GM20000 (cell line): Measurements from ENCODE around the gene GPR101.

Experiments
- DNase-seq: peaks from one replicate; pipeline ENCODE4 v3.0.0; 2012; ENCODE audit warnings: low spot score
- TF ChIP-seq, protein P1 (sequence below): IDR thresholded peaks from 2 replicates; pipeline ENCODE4 v1.5.1; 2012; ENCODE audit warnings: mild to moderate bottlenecking, control low read depth; ENCODE audit errors: extremely low read depth, missing control alignments

GPR101 gene, protein sequence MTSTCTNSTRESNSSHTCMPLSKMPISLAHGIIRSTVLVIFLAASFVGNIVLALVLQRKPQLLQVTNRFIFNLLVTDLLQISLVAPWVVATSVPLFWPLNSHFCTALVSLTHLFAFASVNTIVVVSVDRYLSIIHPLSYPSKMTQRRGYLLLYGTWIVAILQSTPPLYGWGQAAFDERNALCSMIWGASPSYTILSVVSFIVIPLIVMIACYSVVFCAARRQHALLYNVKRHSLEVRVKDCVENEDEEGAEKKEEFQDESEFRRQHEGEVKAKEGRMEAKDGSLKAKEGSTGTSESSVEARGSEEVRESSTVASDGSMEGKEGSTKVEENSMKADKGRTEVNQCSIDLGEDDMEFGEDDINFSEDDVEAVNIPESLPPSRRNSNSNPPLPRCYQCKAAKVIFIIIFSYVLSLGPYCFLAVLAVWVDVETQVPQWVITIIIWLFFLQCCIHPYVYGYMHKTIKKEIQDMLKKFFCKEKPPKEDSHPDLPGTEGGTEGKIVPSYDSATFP

DNA sequence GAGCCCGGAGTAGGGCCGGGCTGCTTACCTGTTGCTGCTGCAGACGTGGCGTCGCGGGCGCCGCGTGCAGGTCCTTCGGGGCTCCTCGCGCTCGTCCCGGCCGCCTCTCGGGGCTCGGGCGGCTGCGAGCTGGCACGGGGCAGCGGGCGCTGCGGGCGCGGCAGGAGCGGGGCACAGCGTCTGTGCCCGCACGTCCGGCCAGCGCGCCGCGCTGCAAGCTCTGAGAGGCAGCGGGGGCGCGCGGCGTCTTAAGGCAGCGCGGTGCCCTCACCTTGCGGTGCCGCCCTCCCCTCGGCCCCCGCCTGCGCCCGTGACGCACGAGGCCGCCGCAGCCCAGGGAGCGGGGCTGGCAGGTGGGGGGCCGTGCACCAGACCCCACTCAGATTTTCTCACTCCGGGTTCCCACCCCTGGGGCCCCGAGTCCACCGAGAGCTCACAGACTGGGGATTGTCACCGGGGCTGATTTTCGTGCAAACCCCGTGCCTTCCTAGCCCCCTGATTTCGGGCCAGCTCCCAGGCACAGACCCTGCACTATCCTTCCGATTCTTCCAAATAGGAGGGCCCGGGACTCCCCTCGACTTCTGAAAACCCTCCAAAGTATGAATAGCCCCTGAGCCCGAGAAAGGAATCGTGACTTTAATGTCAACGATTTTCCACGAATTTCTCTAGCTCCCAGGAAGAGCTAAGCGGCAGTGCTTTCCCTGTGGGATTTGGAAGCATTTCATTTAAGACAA is at the start of gene GPR101:
TSS of gene GPR101 (minus strand) at position 222 of the 734 bp plus-strand sequence. CDS start 2,321 bp downstream, outside the sequence.
- DNase-seq: no peak
- TF ChIP-seq, protein P1, sequence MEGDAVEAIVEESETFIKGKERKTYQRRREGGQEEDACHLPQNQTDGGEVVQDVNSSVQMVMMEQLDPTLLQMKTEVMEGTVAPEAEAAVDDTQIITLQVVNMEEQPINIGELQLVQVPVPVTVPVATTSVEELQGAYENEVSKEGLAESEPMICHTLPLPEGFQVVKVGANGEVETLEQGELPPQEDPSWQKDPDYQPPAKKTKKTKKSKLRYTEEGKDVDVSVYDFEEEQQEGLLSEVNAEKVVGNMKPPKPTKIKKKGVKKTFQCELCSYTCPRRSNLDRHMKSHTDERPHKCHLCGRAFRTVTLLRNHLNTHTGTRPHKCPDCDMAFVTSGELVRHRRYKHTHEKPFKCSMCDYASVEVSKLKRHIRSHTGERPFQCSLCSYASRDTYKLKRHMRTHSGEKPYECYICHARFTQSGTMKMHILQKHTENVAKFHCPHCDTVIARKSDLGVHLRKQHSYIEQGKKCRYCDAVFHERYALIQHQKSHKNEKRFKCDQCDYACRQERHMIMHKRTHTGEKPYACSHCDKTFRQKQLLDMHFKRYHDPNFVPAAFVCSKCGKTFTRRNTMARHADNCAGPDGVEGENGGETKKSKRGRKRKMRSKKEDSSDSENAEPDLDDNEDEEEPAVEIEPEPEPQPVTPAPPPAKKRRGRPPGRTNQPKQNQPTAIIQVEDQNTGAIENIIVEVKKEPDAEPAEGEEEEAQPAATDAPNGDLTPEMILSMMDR: no peak

DNA sequence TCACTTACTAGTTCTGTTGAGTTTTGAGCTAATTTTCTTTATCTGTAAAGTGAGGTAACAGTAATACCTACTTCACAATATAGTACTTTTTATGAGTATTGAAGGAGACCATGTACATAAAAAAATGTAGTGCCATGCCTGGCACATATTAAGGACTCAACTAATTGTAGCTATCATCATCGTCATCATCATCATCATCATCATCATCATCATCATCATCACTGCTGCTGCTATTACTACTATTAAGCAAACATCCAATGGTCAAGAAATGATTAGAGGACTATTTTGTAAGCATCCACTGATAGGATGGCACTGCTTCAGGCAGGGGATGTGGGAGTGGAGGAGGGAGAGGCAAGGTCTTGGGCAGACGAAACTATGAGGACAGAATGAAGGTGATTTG is 47.4 kb upstream of the GPR101 start:
- DNase-seq: no peak
- TF ChIP-seq, protein P1: no peak

DNA sequence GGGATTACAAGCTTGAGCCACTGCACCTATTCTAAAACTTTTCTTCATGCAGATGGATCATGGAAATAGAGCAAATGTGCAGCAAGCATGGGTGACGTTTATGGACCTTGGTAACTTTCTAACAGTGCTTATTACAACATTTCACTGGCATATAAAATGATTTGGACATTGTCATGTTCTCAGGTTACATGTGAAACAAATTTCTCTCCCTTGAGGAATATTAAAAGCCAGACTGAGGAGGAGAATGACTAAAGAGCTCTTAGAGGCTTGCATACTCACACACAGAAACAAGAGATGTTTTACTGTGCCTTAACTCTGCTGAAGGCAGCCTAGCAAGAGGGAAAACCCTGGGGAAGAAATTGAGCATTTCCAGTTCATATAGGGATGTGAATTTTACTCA is 38.6 kb upstream of the GPR101 start:
- no peak for DNase-seq
- TF ChIP-seq, protein P1: no peak

DNA sequence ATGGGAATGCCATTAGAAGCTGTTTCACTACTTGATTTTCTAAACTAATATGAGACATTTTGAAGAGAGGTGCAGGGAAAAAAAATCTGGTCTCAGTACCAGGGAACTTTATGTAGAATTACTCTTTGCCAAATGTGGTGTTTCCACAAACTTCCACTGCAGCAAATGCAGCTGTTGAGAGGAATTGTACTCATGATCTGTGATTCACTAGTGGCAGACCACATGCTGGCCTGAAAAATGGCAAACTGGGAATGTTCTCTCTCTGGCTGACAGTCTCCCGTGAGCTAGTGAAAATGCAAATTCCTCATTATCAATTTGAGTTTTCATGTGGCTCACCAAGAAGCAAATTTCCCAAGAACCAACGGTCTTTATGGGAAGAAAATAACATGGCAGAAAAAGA is 37.8 kb upstream of the GPR101 start:
- DNase-seq: no peak
- TF ChIP-seq, protein P1: no peak

DNA sequence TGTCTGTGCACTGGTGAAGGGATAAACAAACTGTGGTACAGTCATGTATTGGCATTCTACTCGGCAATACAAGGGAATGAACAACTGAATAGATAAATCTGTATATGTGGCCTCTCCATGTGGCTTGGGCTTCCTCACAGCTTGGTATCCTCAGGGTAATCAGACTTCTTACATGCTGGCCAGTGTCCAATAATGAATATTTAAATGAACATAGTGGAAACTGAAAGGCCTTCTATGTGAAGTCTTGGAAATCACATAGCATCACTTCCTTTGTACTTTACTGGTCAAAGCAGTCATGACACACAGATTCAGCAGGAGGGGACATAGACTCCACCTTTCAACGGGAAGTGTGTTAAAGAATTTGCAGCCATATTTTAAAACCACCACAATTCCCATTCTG is 33.4 kb upstream of the GPR101 start:
- TF ChIP-seq, protein P1: no peak
- DNase-seq: no peak

DNA sequence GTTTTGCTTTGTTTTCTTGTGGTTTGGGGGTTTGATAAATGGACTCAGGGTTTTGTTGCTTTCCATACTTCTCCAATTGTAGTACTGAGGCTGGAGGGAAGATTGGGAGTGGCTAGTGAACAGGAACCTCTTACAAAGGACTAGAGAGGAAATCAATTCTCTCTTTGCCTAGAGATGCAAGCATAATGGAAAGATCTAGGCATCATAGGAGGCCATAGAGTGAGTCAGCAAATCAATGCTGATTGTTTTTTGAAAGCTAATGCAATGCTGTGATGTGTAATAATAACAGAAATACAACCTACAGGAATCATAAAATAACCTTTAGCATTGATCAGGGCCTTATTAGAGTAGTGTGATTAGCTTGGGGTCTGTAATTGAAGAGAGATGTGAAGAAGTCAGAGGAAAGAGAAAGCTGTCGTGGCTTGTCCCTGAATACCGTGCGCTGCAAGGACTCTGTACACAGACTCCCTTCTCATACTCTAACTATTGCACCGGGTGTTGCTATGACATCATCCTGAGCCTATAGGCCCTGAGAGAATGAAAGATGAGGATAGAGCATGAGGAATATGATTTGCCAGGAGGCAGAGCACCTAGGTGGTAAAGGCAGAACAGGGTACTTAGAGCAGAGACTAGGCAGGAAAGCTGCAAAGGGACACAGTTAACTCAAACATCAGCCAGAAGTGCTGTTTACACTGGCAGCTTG is 29.3 kb upstream of the GPR101 start:
- DNase-seq: no peak

More for the DNA sequence above, 29.3 kb upstream of the GPR101 start:
- TF ChIP-seq, protein P1: no peak
